ENCODE data around the gene SGPP2. TPM values are rescaled to one million over a fixed set of nuclear protein-coding genes. Genes with fewer than 3 reads are reported as not detected.

Gene SGPP2
- total and polyA plus RNA-seq, 9 donors, result 0.22 to 18.5 (median 1.9) TPM; not detected in 1

DNA sequence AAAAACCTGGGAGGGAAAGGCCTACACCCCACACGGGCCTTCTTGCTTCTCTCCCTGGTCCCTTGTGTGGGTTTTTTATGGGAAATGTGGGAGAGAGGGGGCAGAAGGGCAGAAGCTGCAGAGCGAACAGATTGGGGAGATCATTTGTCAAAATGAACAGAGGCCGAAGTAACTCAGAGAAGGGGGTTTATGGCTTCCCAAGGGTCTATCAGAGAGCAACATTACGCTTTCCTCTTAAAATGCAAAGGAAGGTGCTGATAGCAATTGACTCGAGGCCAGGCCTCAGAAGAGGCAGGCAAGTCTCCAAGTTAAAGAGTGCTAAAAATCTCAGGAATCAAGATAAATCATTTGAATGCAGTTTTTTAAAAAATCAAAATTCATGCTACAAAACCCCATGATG is 101.5 kb downstream of the SGPP2 start:
- intact Hi-C loops (cut with DNase I), result no loop called here
- no peak overlapping the region for H3K4me3 ChIP-seq
- WGBS, 3 donors, result 55 to 70% (median 69%) methylated on average over 5 of the region's 5 CpGs
- no peak for DNase-seq
- H3K36me3 ChIP-seq, result no peaks in the 10 kb centered on the region
- no peaks in the 10 kb centered on the region for H3K4me1 ChIP-seq (ENCODE audit: insufficient read depth)
- H3K27me3 ChIP-seq, result no peaks in the 10 kb centered on the region
- no peaks in the 10 kb centered on the region for H3K9me3 ChIP-seq
- no peak overlapping the region for H3K27ac ChIP-seq
- TF ChIP-seq, protein P1, sequence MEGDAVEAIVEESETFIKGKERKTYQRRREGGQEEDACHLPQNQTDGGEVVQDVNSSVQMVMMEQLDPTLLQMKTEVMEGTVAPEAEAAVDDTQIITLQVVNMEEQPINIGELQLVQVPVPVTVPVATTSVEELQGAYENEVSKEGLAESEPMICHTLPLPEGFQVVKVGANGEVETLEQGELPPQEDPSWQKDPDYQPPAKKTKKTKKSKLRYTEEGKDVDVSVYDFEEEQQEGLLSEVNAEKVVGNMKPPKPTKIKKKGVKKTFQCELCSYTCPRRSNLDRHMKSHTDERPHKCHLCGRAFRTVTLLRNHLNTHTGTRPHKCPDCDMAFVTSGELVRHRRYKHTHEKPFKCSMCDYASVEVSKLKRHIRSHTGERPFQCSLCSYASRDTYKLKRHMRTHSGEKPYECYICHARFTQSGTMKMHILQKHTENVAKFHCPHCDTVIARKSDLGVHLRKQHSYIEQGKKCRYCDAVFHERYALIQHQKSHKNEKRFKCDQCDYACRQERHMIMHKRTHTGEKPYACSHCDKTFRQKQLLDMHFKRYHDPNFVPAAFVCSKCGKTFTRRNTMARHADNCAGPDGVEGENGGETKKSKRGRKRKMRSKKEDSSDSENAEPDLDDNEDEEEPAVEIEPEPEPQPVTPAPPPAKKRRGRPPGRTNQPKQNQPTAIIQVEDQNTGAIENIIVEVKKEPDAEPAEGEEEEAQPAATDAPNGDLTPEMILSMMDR (IDR thresholded peaks at IDR 0.05), result no peak
- TF ChIP-seq EP300 (IDR thresholded peaks at IDR 0.05) (no peak), POLR2A (IDR thresholded peaks at IDR 0.05) (no peak)

DNA sequence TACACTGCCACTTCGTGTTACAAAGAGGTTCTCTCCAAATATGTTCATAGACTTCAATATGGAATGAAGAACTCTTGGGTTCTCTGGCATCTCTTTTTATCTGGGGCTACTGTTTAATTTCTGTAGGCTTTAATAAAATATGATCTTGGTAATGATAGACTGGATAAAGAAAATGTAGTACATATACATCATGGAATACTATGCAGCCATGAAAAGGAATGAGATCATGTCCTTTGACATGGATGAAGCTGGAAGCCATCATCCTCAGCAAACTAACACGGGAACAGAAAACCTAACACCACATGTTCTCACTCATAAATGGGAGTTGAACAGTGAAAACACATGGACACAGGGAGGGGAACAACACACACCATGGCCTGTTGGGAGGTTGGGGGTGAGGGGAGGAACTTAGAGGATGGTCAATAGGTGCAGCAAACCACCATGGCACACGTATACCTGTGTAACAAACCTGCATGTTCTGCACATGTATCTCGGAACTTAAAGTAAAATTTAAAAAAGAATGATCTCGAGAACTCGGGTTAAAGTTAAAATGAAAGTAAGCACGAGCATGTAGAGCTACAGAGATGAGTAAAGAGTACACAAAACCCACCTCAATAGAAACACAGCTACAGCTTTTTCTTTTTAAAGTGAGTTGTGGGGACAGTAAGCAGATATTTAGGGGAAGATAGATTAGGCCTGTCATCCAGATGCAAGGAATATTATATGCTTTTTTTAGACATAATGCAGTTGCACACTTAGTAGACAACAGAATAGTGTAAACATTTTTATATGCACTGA is 102.3 kb downstream of the SGPP2 start:
- H3K4me1 ChIP-seq (ENCODE audit: insufficient read depth), result no peaks in the 10 kb centered on the region
- intact Hi-C loops (cut with DNase I), result no loop called here
- H3K9me3 ChIP-seq, result no peaks in the 10 kb centered on the region
- DNase-seq, result no peak
- 87 to 88% (median 88%) methylated on average over 7 of the region's 7 CpGs for WGBS, 3 donors
- no peak overlapping the region for H3K27ac ChIP-seq
- no peak overlapping the region for H3K4me3 ChIP-seq
- H3K27me3 ChIP-seq, result no peaks in the 10 kb centered on the region
- no peak for TF ChIP-seq EP300 (IDR thresholded peaks at IDR 0.05)
- TF ChIP-seq POLR2A (IDR thresholded peaks at IDR 0.05), result no peak
- TF ChIP-seq, protein P1 (IDR thresholded peaks at IDR 0.05), result no peak
- H3K36me3 ChIP-seq, result no peaks in the 10 kb centered on the region

DNA sequence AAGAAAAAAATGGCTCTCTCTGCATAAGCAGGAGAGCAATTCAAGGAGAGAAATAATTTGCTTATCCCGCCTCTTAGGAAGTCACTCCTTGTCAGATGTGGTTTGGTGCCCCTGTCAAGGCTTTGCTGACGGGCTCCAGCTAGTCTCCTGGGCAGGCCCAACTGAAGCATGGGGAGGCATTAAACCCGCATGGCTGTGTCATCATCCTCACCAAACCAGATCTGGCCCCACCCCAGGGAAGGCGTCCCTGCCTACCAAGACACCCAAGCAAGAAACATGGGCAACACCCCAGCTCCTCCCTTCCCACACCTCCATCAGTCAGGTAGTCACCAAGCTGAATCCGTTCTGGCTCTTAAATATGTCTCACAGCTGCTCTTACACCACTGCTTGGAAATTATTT is 108.0 kb downstream of the SGPP2 start:
- TF ChIP-seq, protein P1 (IDR thresholded peaks at IDR 0.05), result no peak
- TF ChIP-seq EP300 (IDR thresholded peaks at IDR 0.05) (no peak), POLR2A (IDR thresholded peaks at IDR 0.05) (no peak)
- Histone ChIP-seq H3K27me3 (no peaks in the 10 kb centered on the region), H3K27ac (no peak overlapping the region), H3K36me3 (no peaks in the 10 kb centered on the region), H3K9me3 (no peaks in the 10 kb centered on the region), H3K4me1 (ENCODE audit: insufficient read depth) (no peaks in the 10 kb centered on the region), H3K4me3 (no peak overlapping the region)
- DNase-seq, result no peak
- intact Hi-C loops (cut with DNase I), result no loop called here
- WGBS, 3 donors, result 92 to 94% (median 94%) methylated on average over 5 of the region's 5 CpGs

DNA sequence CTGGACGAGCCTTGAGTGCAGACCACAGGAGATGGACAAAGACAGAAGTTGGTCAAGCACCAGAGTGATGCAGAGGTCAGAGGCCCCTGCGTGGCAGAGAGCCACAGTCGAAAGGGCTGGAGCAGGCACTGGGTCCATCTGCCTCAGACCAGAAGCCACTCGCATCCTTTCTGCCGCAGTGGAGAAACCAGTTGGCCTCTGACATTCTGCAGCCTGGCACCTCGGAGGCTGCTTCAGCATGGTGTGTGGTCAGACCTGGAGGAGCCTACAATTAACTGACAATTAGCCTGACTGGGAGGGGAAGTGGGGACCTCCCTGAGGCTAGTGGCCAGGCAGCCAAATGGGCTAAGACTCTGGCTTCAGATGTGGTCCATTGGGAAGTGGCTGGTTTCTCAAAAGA is 111.1 kb downstream of the SGPP2 start:
- DNase-seq, result no peak
- intact Hi-C loops (cut with DNase I), result no loop called here
- H3K9me3 ChIP-seq, result no peaks in the 10 kb centered on the region
- no peak overlapping the region for H3K4me3 ChIP-seq
- no peak overlapping the region for H3K27ac ChIP-seq
- TF ChIP-seq EP300 (IDR thresholded peaks at IDR 0.05) (no peak), POLR2A (IDR thresholded peaks at IDR 0.05) (no peak)
- TF ChIP-seq, protein P1 (IDR thresholded peaks at IDR 0.05), result no peak
- WGBS, 3 donors, result 77 to 82% (median 80%) methylated on average over 6 of the region's 6 CpGs
- no peaks in the 10 kb centered on the region for H3K36me3 ChIP-seq
- H3K4me1 ChIP-seq (ENCODE audit: insufficient read depth), result no peaks in the 10 kb centered on the region
- H3K27me3 ChIP-seq, result no peaks in the 10 kb centered on the region

Data from ovary (tissue), 9 donors.